HG03097 (cell line): ENCODE results near the gene DCAF17.
"Not testable (repeated sequence)": the region's sequence is repeated elsewhere in the genome, so short reads cannot be mapped to it uniquely, and the experiment has no call there.

Experiments
- ATAC-seq: cut with Tn5 transposase; IDR thresholded peaks from one replicate; pipeline ENCODE4 v1.9.1; 2021; ENCODE audit not compliant: unreplicated experiment, low FRiP score

DCAF17 gene

DNA sequence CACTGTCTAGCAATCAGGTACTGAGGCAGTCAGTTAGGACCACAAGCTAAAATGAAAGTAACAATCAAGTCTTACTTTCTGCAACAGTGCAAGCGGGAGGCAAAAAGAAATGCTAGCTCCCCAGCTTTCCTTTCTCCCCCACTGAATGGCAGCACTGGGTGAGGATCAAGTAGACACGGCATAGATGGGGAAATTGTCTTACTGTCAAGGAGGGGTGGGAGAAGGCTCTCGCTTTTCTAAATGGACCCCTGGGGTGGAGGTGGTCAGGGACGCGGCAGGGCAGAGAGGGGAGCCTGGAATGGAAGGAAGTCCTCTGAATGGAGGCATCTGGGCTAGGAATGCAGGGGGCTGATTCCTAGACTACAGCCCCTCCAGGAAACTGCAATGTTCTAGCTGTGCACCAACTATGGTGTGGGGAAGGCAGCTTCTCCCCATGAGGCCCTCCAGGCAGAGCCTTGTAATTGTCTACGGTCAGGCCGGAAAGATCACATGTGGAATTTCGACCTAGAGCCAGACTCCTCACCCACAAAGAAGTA is 24.5 kb upstream of the DCAF17 start:
- no peak for ATAC-seq

GRCh38 chr2:171410101-171410500 is 23.9 kb upstream of the DCAF17 start:
- no peak for ATAC-seq

DNA sequence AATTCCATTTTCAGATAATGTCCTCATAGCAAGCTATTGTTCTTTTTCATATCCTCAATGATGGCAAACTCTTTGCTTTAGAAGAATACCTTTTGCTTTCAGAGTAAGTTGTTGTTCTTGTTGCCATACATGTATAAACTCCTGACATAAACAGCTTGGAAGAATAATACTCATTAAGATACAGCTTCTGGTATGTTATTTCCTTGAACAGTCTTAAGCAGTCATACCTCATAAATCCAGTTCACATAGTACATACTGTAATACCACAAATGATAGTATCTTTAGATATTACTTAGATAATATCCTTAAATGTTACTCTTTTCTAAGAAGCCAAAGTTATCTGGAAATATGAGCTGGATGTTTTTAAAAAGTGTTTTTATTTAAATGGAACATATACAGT is 23.4 kb upstream of the DCAF17 start:
- ATAC-seq = no peak

DNA sequence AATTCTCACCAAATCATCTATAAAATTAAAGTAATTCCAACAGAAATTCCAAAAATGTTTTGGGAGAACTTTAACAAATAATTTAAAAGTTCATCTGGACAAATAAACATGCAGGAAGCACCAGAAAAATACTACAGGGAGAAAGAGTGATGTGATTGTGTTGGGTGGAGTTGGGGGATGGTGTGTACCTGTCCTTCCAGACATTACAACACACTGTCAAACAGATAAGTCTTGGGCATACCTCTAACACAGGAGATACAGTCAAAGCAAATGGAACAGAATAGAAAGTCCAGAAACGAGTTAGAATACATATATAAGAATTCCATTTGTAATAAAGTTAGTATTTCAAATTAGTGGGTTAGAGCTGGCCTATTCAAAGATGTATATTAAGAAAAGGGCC is 22.8 kb upstream of the DCAF17 start:
- ATAC-seq = no peak

- no peak for ATAC-seq
Observed at GRCh38 chr2:171411791-171412483, 22.1 kb upstream of the DCAF17 start.

GRCh38 chr2:171412571-171413175 is 21.4 kb upstream of the DCAF17 start:
- no peak for ATAC-seq

DNA sequence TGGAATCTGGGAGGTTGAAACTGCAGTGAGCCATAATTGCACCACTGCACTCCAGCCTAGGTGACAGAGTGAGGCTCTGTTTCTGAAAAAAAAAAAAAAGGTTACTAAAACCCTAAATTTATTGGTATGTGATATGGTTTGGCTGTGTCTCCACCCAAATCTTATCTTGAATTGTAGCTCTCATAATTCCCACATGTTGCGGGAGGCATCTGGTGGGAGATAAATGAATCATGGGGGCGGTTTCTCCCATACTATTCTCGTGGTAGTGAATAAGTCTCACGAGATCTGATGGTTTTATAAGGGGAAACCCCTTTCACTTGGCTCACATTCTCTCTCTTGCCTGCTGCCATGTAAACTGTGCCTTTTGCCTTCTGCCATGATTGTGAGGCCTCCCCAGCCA is 19.4 kb upstream of the DCAF17 start:
- ATAC-seq = not testable (repeated sequence)

DNA sequence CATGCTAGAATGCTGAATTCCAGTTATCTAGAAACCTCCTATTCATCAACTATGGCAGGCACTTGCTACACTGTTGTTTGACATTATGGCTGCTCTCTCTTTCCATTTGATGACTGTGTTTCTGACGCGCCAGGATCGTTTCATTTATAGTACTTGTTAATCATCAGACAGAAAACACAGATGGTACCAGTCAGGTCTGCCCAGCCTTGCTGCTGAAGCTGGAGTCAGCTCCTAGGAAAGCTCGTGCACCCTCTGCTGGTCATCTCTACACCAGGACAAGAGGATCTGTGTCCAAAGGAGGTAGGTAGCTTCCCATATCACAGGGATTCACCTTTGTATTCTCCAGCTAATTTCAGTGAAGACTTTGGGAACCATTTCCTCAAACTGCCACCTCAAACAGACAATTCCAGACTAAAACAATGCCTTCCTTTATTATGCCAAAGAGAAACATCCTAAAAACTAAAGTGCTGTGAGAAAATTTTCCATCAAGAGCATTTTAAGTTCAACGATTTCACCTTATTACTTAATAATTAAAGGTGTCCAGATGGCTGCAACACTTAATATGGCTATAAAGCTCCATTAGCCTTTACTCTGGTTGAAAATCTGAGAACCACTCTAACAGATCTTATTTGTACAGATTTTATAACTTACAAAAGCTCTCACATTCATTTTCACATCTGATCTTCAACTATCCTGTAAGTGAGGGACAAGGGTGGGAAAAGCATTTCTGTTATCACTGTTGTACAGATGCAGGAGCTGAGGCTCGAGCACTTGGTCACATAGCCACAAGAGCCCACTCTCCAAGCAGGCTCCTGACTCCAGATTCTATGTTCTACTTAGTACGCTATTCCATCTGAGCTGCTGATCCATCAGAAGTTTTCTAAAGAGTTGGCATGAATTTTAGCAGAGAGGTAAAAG is 17.8 kb upstream of the DCAF17 start:
- peak; percentile 82 for ATAC-seq

DNA sequence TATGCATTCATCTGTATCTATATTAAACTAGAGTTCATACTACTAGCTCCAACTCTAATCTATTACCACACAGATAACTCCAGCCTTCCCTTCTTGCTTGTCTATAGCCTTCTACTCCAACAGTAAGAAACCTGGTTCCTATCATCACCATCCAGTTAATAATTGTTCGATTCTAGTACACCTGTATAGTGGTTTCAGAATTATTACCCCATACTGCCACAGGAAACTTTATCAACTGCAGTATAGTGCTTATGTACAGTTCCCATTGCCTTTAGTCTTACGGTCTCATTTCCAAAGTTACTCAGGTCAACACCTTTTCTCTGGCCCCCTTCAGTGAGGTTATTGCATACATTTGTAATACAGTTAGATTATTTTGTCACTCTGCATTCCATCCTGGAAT is 14.7 kb upstream of the DCAF17 start:
- no peak for ATAC-seq

GRCh38 chr2:171420728-171421563 is 13.1 kb upstream of the DCAF17 start:
- ATAC-seq = no peak

DNA sequence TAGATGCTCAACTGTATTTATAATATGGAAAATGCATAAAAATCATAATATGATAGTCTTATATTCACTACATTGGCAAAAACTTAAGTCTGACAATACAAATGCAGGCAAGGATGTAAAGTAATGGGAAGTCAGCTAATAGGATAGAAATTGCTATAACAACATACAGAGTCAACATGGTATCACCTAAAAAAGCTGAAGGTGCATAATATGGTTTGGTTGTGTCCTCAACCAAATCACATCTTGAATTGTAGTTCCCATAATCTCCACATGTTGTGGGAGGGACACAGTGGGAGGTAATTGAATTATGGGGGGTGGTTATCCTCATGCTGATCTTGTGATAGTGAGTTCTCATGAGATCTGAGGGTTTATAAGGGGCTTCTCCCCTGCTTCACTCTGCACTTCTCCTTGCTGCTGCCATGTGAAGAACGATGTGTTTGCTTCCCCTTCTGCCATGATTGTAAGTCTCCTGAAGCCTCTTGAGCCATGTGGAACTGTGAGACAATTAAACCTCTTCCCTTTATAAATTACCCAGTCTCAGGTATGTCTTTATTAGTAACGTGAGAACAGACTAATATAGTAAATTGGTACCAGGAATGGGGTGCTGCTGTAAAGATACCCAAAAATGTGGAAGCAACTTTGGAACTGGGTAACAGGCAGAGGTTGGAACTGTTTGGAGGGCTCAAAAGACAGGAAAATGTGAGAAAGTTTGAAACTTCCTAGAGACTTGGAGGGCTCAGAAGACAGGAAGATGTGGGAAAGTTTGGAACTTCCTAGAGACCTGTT is 11.1 kb upstream of the DCAF17 start:
- ATAC-seq = not testable (repeated sequence)

GRCh38 chr2:171430516-171431410 is 3.3 kb upstream of the DCAF17 start:
- no peak for ATAC-seq

DNA sequence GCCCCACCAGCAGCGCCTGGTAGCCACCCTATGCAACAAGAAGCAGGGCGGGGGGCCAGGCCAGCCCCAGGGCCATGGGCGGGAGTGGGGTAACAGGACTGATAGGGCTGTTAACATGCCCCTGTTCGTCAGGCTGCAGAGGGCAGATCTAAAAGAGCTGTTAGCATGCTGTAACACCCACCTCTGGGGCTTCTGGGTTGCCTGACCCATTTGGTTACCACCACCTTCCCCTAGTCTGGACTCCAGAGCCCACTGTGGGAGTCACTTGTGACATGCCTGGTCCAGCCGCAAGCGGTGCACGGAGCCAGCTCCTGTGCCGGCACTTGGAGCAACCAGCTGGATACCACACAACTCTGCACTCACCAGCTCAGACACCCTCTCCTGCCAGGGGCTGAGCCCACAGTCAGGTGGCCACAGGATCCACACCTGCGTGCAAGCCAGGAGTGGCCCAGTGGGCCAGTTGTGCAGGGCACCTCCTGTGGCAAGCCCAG is 2.3 kb upstream of the DCAF17 start:
- ATAC-seq = no peak

- no peak for ATAC-seq
Observed at GRCh38 chr2:171432206-171432968, 1.6 kb upstream of the DCAF17 start.

DNA sequence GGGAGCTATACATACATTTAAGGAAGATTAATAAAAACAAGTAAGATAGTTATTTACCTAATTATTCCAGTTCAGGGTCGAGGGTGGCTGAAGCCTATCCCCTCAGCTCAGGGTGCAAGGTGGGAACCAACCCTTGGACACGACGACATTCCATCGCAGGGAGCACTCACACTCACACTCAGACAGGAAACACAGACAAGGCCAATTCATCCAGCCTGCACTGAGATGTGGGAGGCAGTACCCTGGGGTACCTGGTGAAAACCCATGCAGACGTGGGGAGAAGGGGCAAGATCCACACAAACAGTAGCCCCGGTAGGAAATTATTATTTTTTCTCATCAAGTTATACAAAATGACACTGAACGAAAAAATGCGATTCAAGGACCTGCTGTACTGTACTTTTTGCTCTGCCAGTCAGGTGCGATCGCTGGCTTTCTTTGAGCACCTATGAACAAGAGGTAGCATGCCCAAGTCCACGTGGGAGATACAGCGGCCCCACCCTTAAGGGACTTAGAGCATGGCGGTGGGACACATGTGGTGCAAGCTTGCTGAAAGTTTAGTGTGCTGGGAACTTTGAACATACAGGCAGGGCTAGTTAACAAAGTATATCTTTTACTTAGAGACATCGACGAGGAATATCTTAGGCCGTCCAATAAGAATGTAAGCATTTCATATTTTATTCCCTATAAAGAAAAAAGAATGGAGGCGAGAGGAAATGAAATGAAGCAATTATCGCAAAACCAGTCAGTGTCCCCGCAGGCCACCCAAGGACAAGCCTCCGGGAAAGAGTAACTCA is 860 bp upstream of the DCAF17 start:
- ATAC-seq = no peak

- no peak for ATAC-seq
Observed at GRCh38 chr2:171433763-171434012, 338 bp upstream of the DCAF17 start, which contains the start of gene METTL8. Gene METTL8, minus strand, starts transcription at chr2:171433990. Its CDS starts 41,805 bp downstream, at chr2:171392185.

GRCh38 chr2:171436307-171436706 is 2.3 kb downstream of the DCAF17 start:
- ATAC-seq = no peak
